ENCODE measurements around the gene ZNF577.

ZNF577 gene

DNA sequence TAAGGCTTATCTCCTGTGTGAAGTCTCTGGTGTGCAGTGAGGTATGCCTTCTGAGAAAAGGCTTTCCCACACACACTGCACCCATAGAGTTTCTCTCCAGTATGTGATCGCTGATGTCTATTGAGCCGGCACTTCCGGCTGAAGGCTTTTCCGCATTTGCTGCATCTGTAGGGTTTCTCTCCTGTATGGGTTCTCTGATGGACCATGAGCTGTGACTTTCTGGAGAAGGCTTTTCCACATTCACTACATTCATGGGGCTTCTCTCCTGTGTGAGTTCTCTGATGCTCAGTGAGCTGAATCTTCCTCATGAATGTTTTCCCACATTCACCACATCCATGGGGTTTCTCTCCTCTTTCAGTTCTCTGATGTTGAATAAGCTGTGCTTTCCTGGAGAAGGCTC lies 14.7 kb downstream of the ZNF577 start:
- no peak overlapping the region for H3K4me3 ChIP-seq (ENCODE audit: low read length, poor library complexity, severe bottlenecking)
- H2AFZ ChIP-seq (ENCODE audit: low read length): no peak overlapping the region
- H3F3A ChIP-seq (ENCODE audit: low read depth): no peaks in the 10 kb centered on the region
- peaks cover 59% of the 10 kb centered on the region for H3K36me3 ChIP-seq (ENCODE audit: insufficient read depth, low read length)
- H3K9me3 ChIP-seq (ENCODE audit: insufficient read depth, low read depth, low read length): peaks cover 39% of the 10 kb centered on the region; the same call in 1 of the 2 replicates
- H3K79me2 ChIP-seq (ENCODE audit: insufficient read depth, low read length): no peaks in the 10 kb centered on the region
- no peaks in the 10 kb centered on the region for H4K20me1 ChIP-seq (ENCODE audit: insufficient read depth, low read length, poor library complexity, severe bottlenecking)
- H3K27me3 ChIP-seq (ENCODE audit: insufficient read depth, low read length, poor library complexity, severe bottlenecking): no peaks in the 10 kb centered on the region
- TF ChIP-seq, protein P1, sequence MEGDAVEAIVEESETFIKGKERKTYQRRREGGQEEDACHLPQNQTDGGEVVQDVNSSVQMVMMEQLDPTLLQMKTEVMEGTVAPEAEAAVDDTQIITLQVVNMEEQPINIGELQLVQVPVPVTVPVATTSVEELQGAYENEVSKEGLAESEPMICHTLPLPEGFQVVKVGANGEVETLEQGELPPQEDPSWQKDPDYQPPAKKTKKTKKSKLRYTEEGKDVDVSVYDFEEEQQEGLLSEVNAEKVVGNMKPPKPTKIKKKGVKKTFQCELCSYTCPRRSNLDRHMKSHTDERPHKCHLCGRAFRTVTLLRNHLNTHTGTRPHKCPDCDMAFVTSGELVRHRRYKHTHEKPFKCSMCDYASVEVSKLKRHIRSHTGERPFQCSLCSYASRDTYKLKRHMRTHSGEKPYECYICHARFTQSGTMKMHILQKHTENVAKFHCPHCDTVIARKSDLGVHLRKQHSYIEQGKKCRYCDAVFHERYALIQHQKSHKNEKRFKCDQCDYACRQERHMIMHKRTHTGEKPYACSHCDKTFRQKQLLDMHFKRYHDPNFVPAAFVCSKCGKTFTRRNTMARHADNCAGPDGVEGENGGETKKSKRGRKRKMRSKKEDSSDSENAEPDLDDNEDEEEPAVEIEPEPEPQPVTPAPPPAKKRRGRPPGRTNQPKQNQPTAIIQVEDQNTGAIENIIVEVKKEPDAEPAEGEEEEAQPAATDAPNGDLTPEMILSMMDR (conservative IDR thresholded peaks at IDR 0.05; ENCODE audit: low read length): no peak
- no peaks in the 10 kb centered on the region for H3K9me2 ChIP-seq (replicated peaks; ENCODE audit: low read depth, low read length)
- no peak overlapping the region for H3K4me2 ChIP-seq (ENCODE audit: low read depth, low read length, poor library complexity, severe bottlenecking)
- no peaks in the 10 kb centered on the region for H3K4me1 ChIP-seq (ENCODE audit: insufficient read depth, low read length, poor library complexity, severe bottlenecking)
- H3K9ac ChIP-seq (ENCODE audit: low read depth, low read length, poor library complexity, severe bottlenecking): no peak overlapping the region

GRCh38 chr19:51861870-51862622 lies 25.7 kb downstream of the ZNF577 start:
- no peaks in the 10 kb centered on the region for H3F3A ChIP-seq (ENCODE audit: low read depth)
- H4K20me1 ChIP-seq (ENCODE audit: insufficient read depth, low read length, poor library complexity, severe bottlenecking): no peaks in the 10 kb centered on the region
- H3K36me3 ChIP-seq (ENCODE audit: insufficient read depth, low read length): 0 out of 2 replicates have a peak, but pooled peaks cover 6% of the 10 kb centered on the region
- H3K9me2 ChIP-seq (replicated peaks; ENCODE audit: low read depth, low read length): no peaks in the 10 kb centered on the region
- no peaks in the 10 kb centered on the region for H3K79me2 ChIP-seq (ENCODE audit: insufficient read depth, low read length)
- no peak overlapping the region for H3K4me2 ChIP-seq (ENCODE audit: low read depth, low read length, poor library complexity, severe bottlenecking)
- H3K9me3 ChIP-seq (ENCODE audit: insufficient read depth, low read depth, low read length): peaks cover 36% of the 10 kb centered on the region; the same call in 1 of the 2 replicates
- H2AFZ ChIP-seq (ENCODE audit: low read length): no peak overlapping the region
- H3K9ac ChIP-seq (ENCODE audit: low read depth, low read length, poor library complexity, severe bottlenecking): no peak overlapping the region
- TF ChIP-seq, protein P1 (conservative IDR thresholded peaks at IDR 0.05; ENCODE audit: low read length): no peak
- no peak for TF ChIP-seq EZH2phosphoT487 (IDR thresholded peaks at IDR 0.05; ENCODE audit: borderline replicate concordance)
- no peaks in the 10 kb centered on the region for H3K4me1 ChIP-seq (ENCODE audit: insufficient read depth, low read length, poor library complexity, severe bottlenecking)
- no peaks in the 10 kb centered on the region for H3K27me3 ChIP-seq (ENCODE audit: insufficient read depth, low read length, poor library complexity, severe bottlenecking)
- H3K4me3 ChIP-seq (ENCODE audit: low read length, poor library complexity, severe bottlenecking): no peak overlapping the region

- Histone ChIP-seq H3F3A (ENCODE audit: low read depth) (no peaks in the 10 kb centered on the region), H3K4me3 (ENCODE audit: low read length, poor library complexity, severe bottlenecking) (no peak overlapping the region), H3K9me3 (ENCODE audit: insufficient read depth, low read depth, low read length) (no peaks in the 10 kb centered on the region), H4K20me1 (ENCODE audit: insufficient read depth, low read length, poor library complexity, severe bottlenecking) (no peaks in the 10 kb centered on the region), H3K27me3 (ENCODE audit: insufficient read depth, low read length, poor library complexity, severe bottlenecking) (no peaks in the 10 kb centered on the region), H3K36me3 (ENCODE audit: insufficient read depth, low read length) (no peaks in the 10 kb centered on the region), H3K4me2 (ENCODE audit: low read depth, low read length, poor library complexity, severe bottlenecking) (no peak overlapping the region), H3K4me1 (ENCODE audit: insufficient read depth, low read length, poor library complexity, severe bottlenecking) (no peaks in the 10 kb centered on the region), H2AFZ (ENCODE audit: low read length) (no peak overlapping the region), H3K9ac (ENCODE audit: low read depth, low read length, poor library complexity, severe bottlenecking) (no peak overlapping the region), H3K79me2 (ENCODE audit: insufficient read depth, low read length) (no peaks in the 10 kb centered on the region), H3K9me2 (replicated peaks; ENCODE audit: low read depth, low read length) (no peaks in the 10 kb centered on the region)
- no peak for TF ChIP-seq EZH2phosphoT487 (IDR thresholded peaks at IDR 0.05; ENCODE audit: borderline replicate concordance)
- TF ChIP-seq, protein P1 (conservative IDR thresholded peaks at IDR 0.05; ENCODE audit: low read length): no peak
These were observed 50.6 kb downstream of the ZNF577 start for GRCh38 chr19:51837145-51837544.
